ENCODE measurements around the gene UMPS. TPM values are rescaled to one million over a fixed set of nuclear protein-coding genes. Genes with fewer than 3 reads are reported as not detected.
A peak's percentile ranks its signal among the peaks of the same experiment; 100 is the strongest.

UMPS gene
- total and polyA plus RNA-seq, 2 experiments from 2014 or later, result 25.9 to 37.3 TPM

- peaks cover 12% of the 10 kb centered on the region for H3K4me1 ChIP-seq (ENCODE audit: insufficient read depth)
- H2AFZ ChIP-seq, result no peak overlapping the region
- no peaks in the 10 kb centered on the region for H4K20me1 ChIP-seq (ENCODE audit: insufficient read depth, poor library complexity, severe bottlenecking)
- H3K36me3 ChIP-seq (replicated peaks; ENCODE audit: insufficient read depth, low read depth), result no peaks in the 10 kb centered on the region
- WGBS (ENCODE audit: low lambda C conversion rate, missing lambda C conversion rate), result 79% methylated on average over 15 of the region's 15 CpGs
- no peaks in the 10 kb centered on the region for H3K9me2 ChIP-seq (replicated peaks; ENCODE audit: insufficient read depth)
- H3K4me3 ChIP-seq, result no peak overlapping the region
- peak overlapping the region; percentile 97 for H3K27ac ChIP-seq
- H3K9me3 ChIP-seq (ENCODE audit: low read depth), result no peaks in the 10 kb centered on the region
- DNase-seq (ENCODE audit: low spot score), result peak; percentile 86
- TF ChIP-seq CTCF (IDR thresholded peaks at IDR 0.05; ENCODE audit: poor library complexity) (no peak), EZH2 (IDR thresholded peaks at IDR 0.05; ENCODE audit: borderline replicate concordance) (no peak), EZH2phosphoT487 (IDR thresholded peaks at IDR 0.05; ENCODE audit: low read depth, severe bottlenecking, unreplicated experiment) (no peak)
- H3K4me2 ChIP-seq, result peak overlapping the region; percentile 57
- no peaks in the 10 kb centered on the region for H3K79me2 ChIP-seq
- no peaks in the 10 kb centered on the region for H3K27me3 ChIP-seq
Observed at GRCh38 chr3:124700880-124701684, 29.2 kb upstream of the UMPS start.

DNA sequence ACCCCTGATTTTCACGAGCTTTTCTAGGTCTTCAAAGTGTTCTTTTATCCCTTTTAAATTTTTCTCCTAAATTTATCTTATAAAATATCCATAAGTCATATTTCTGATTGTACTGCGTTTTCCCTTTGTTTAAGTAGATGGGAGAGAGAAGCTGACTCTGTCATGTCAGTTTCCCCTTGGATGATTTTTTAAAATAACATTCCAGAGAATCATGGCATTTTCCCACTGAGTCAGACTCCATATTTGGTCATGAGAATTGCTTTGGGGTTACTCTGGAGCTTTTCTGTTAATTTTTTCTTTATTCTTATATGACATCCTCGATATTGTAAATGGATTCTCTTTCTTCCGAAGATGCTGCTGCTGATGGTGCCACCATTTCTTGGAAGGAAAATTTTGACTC, 28.6 kb upstream of the UMPS start:
- Histone ChIP-seq H3K36me3 (replicated peaks; ENCODE audit: insufficient read depth, low read depth) (no peaks in the 10 kb centered on the region), H3K27ac (peak overlapping the region; percentile 78), H3K79me2 (no peaks in the 10 kb centered on the region), H4K20me1 (ENCODE audit: insufficient read depth, poor library complexity, severe bottlenecking) (no peaks in the 10 kb centered on the region), H3K4me3 (no peak overlapping the region), H3K9me2 (replicated peaks; ENCODE audit: insufficient read depth) (no peaks in the 10 kb centered on the region), H2AFZ (no peak overlapping the region), H3K27me3 (no peaks in the 10 kb centered on the region), H3K4me1 (ENCODE audit: insufficient read depth) (peaks cover 12% of the 10 kb centered on the region), H3K9me3 (ENCODE audit: low read depth) (no peaks in the 10 kb centered on the region), H3K4me2 (no peak overlapping the region)
- no peak for DNase-seq (ENCODE audit: low spot score)
- TF ChIP-seq EZH2 (IDR thresholded peaks at IDR 0.05; ENCODE audit: borderline replicate concordance), result no peak
- no peak for TF ChIP-seq EZH2phosphoT487 (IDR thresholded peaks at IDR 0.05; ENCODE audit: low read depth, severe bottlenecking, unreplicated experiment)
- no peak for TF ChIP-seq CTCF (IDR thresholded peaks at IDR 0.05; ENCODE audit: poor library complexity)
- 89% methylated on average over 4 of the region's 4 CpGs for WGBS (ENCODE audit: low lambda C conversion rate, missing lambda C conversion rate)

DNA sequence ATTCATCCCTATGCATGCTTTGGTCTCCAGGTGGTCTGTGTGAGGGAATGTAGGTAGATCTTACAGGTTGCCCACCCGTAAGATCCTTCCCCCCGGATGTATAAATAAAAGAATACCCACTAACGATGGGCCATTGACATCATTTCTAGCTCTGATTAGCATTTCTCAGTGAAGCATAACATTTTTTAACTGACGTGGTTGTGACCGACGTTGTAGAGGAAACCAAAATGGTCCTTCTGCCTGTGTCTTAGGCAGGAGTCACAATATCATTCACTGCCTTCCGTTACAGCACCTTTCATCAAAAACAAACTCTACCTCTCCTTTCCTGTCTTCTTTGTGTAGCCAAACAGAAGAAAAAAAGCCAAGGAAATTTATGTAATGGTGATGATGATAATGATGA, 27.3 kb upstream of the UMPS start:
- no peak overlapping the region for H3K27ac ChIP-seq
- 95% methylated on average over 7 of the region's 7 CpGs for WGBS (ENCODE audit: low lambda C conversion rate, missing lambda C conversion rate)
- no peak for TF ChIP-seq EZH2phosphoT487 (IDR thresholded peaks at IDR 0.05; ENCODE audit: low read depth, severe bottlenecking, unreplicated experiment)
- no peak for TF ChIP-seq CTCF (IDR thresholded peaks at IDR 0.05; ENCODE audit: poor library complexity)
- no peak for TF ChIP-seq EZH2 (IDR thresholded peaks at IDR 0.05; ENCODE audit: borderline replicate concordance)
- no peak for DNase-seq (ENCODE audit: low spot score)
- H3K36me3 ChIP-seq (replicated peaks; ENCODE audit: insufficient read depth, low read depth), result no peaks in the 10 kb centered on the region
- no peaks in the 10 kb centered on the region for H3K79me2 ChIP-seq
- H4K20me1 ChIP-seq (ENCODE audit: insufficient read depth, poor library complexity, severe bottlenecking), result no peaks in the 10 kb centered on the region
- H3K4me2 ChIP-seq, result no peak overlapping the region
- H2AFZ ChIP-seq, result no peak overlapping the region
- peaks cover 12% of the 10 kb centered on the region for H3K4me1 ChIP-seq (ENCODE audit: insufficient read depth)
- no peak overlapping the region for H3K4me3 ChIP-seq
- no peaks in the 10 kb centered on the region for H3K27me3 ChIP-seq
- no peaks in the 10 kb centered on the region for H3K9me3 ChIP-seq (ENCODE audit: low read depth)
- H3K9me2 ChIP-seq (replicated peaks; ENCODE audit: insufficient read depth), result no peaks in the 10 kb centered on the region

All from hepatocyte (in vitro differentiated cells).